GM23248 (cell line): ENCODE results near the gene ACACA. TPM values are rescaled to one million over a fixed set of nuclear protein-coding genes. Genes with fewer than 3 reads are reported as not detected.

Experiments used
- DNase-seq: peaks from one replicate; pipeline ENCODE4 v3.0.0-alpha.2; 2015
- H2AFZ ChIP-seq: fragments of 200-600 bp; sonication (generic); 2 replicates; pipeline ENCODE4 v1.6.1; 2016; ENCODE audit warnings: antibody characterized with exemption
- H3F3A ChIP-seq: fragments of 200-600 bp; sonication (generic); 2 replicates; pipeline ENCODE4 v1.6.1; 2016; ENCODE audit warnings: mild to moderate bottlenecking, antibody characterized with exemption, mixed run types; ENCODE audit not compliant: insufficient read depth
- H3K27ac ChIP-seq: fragments of 200-600 bp; sonication (generic); 2 replicates; pipeline ENCODE4 v1.5.1; 2016; ENCODE audit warnings: mild to moderate bottlenecking
- H3K27me3 ChIP-seq: fragments of 200-600 bp; sonication (generic); replicated peaks from 2 replicates; pipeline ENCODE4 v1.6.1; 2016; ENCODE audit warnings: mild to moderate bottlenecking; ENCODE audit not compliant: insufficient read depth
- H3K36me3 ChIP-seq: fragments of 200-600 bp; sonication (generic); 2 replicates; pipeline ENCODE4 v1.6.1; 2016; ENCODE audit warnings: low read depth, mild to moderate bottlenecking
- H3K4me1 ChIP-seq: fragments of 200-600 bp; sonication (generic); 2 replicates; pipeline ENCODE4 v1.6.1; 2016; ENCODE audit warnings: mild to moderate bottlenecking; ENCODE audit not compliant: insufficient read depth
- H3K4me2 ChIP-seq: fragments of 200-600 bp; sonication (generic); one replicate; pipeline ENCODE4 v1.6.1; 2016; ENCODE audit warnings: mild to moderate bottlenecking; ENCODE audit not compliant: unreplicated experiment
- H3K4me3 ChIP-seq: fragments of 200-600 bp; sonication (generic); 2 replicates; pipeline ENCODE4 v1.5.1; 2016; ENCODE audit warnings: mild to moderate bottlenecking
- H3K79me2 ChIP-seq: fragments of 200-600 bp; sonication (generic); 2 replicates; pipeline ENCODE4 v1.6.1; 2016; ENCODE audit warnings: mild to moderate bottlenecking; ENCODE audit not compliant: insufficient read depth
- H3K9ac ChIP-seq: fragments of 200-600 bp; sonication (generic); 2 replicates; pipeline ENCODE4 v1.6.1; 2016; ENCODE audit warnings: mild to moderate bottlenecking
- H3K9me2 ChIP-seq: fragments of 200-600 bp; sonication (generic); 2 replicates; pipeline ENCODE4 v1.6.1; 2016; ENCODE audit warnings: mixed run types, mild to moderate bottlenecking, moderate library complexity; ENCODE audit not compliant: insufficient read depth
- H3K9me3 ChIP-seq: fragments of 200-600 bp; sonication (generic); one replicate; pipeline ENCODE4 v1.6.1; 2017; ENCODE audit warnings: low read depth
- H4K20me1 ChIP-seq: fragments of 200-600 bp; sonication (generic); 2 replicates; pipeline ENCODE4 v1.6.0; 2016; ENCODE audit not compliant: insufficient read depth
- EZH2 ChIP-seq: fragments of 200-600 bp; sonication (generic); IDR thresholded peaks from 2 replicates; pipeline ENCODE4 v1.6.1; 2018; ENCODE audit warnings: antibody characterized with exemption, mild to moderate bottlenecking; ENCODE audit not compliant: insufficient read depth, poor library complexity, severe bottlenecking
- EZH2phosphoT487 ChIP-seq: fragments of 200-600 bp; sonication (generic); IDR thresholded peaks from 2 replicates; pipeline ENCODE4 v1.6.1; 2018; ENCODE audit warnings: antibody characterized with exemption, moderate library complexity, mild to moderate bottlenecking, low read depth; ENCODE audit not compliant: insufficient read depth
- WGBS, 2 experiments: methylation state at CpG; one replicate each; pipeline ENCODE4 v1.1.6; 2015 to 2017; ENCODE audit warnings: low lambda C conversion rate in 2 of 2, low coverage in 1 of 2; ENCODE audit errors: missing lambda C conversion rate in 2 of 2; 5-methylcytosine and 5-hydroxymethylcytosine counted together
- in situ Hi-C: fragments of 300-500 bp; cut with MboI; formaldehyde crosslinking; loops from 2 replicates; pipeline ENCODE4 v1.15.0; 2020
- polyA plus RNA-seq: library from polyadenylated mRNA; unstranded; fragments of >200 nt; fragmentation: Nextera tagmentation; extraction: Ambion mirVana; gene quantifications from 2 replicates; pipeline ENCODE4 v1.2.1, GENCODE V29; 2016
- total RNA-seq: library from RNA; depleted of rRNA; stranded (reverse); fragments of >200 nt; shearing (Covaris generic); gene quantifications from 2 replicates; pipeline ENCODE4 v1.2.3, GENCODE V29; 2014

The ACACA gene
- total and polyA plus RNA-seq, 2 experiments from 2014 or later: 10.2 to 21.9 TPM

- peak overlapping the region; percentile 92 for H3K27ac ChIP-seq
- peaks cover 37% of the 10 kb centered on the region for H3F3A ChIP-seq
- no peaks in the 10 kb centered on the region for H3K9me3 ChIP-seq
- peaks cover 40% of the 10 kb centered on the region for H3K79me2 ChIP-seq
- no peaks in the 10 kb centered on the region for H3K9me2 ChIP-seq
- no peak overlapping the region for H3K4me2 ChIP-seq
- no peaks in the 10 kb centered on the region for H3K27me3 ChIP-seq
- DNase-seq: no peak
- H2AFZ ChIP-seq: no peak overlapping the region
- in situ Hi-C loops: no loop called here
- TF ChIP-seq EZH2phosphoT487 (no peak), EZH2 (no peak)
- H4K20me1 ChIP-seq: no peaks in the 10 kb centered on the region
- no peak overlapping the region for H3K9ac ChIP-seq
- no peak overlapping the region for H3K4me3 ChIP-seq
- peaks cover 27% of the 10 kb centered on the region for H3K36me3 ChIP-seq
- WGBS, 2 experiments: 96 to 99% methylated on average over 3 of the region's 3 CpGs
- H3K4me1 ChIP-seq: peaks cover 19% of the 10 kb centered on the region
Measured at GRCh38 chr17:37429039-37429438, 22.4 kb upstream of the ACACA start.

- H3K9me3 ChIP-seq: no peaks in the 10 kb centered on the region
- no peak overlapping the region for H3K9ac ChIP-seq
- H3K4me3 ChIP-seq: no peak overlapping the region
- H3K4me2 ChIP-seq: no peak overlapping the region
- H3K9me2 ChIP-seq: no peaks in the 10 kb centered on the region
- peaks cover 12% of the 10 kb centered on the region for H3K4me1 ChIP-seq
- no peak overlapping the region for H3K27ac ChIP-seq
- peaks cover 22% of the 10 kb centered on the region for H3K36me3 ChIP-seq
- peaks cover 24% of the 10 kb centered on the region; the same call in 1 of the 2 replicates for H3K79me2 ChIP-seq
- DNase-seq: no peak
- TF ChIP-seq EZH2: no peak
- TF ChIP-seq EZH2phosphoT487: no peak
- no peaks in the 10 kb centered on the region for H4K20me1 ChIP-seq
- WGBS, 2 experiments: 91 to 96% methylated on average over 1 of the region's 1 CpG
- no peaks in the 10 kb centered on the region for H3K27me3 ChIP-seq
- in situ Hi-C loops: no loop called here
- H3F3A ChIP-seq: peaks cover 26% of the 10 kb centered on the region
- H2AFZ ChIP-seq: no peak overlapping the region
Measured at GRCh38 chr17:37425268-37425667, 18.6 kb upstream of the ACACA start.

GRCh38 chr17:37422971-37423625, 16.5 kb upstream of the ACACA start:
- Histone ChIP-seq H3K27me3 (no peaks in the 10 kb centered on the region), H3K36me3 (peaks cover 40% of the 10 kb centered on the region), H4K20me1 (no peaks in the 10 kb centered on the region), H3K79me2 (peaks cover 44% of the 10 kb centered on the region), H3K9me3 (no peaks in the 10 kb centered on the region), H3F3A (peaks cover 11% of the 10 kb centered on the region), H3K4me1 (no peaks in the 10 kb centered on the region), H3K9me2 (no peaks in the 10 kb centered on the region), H3K4me2 (no peak overlapping the region), H3K4me3 (no peak overlapping the region), H3K27ac (no peak overlapping the region), H2AFZ (no peak overlapping the region), H3K9ac (no peak overlapping the region)
- TF ChIP-seq EZH2: no peak
- no peak for TF ChIP-seq EZH2phosphoT487
- WGBS, 2 experiments: 95 to 97% methylated on average over 4 of the region's 4 CpGs
- no peak for DNase-seq
- in situ Hi-C loops: no loop called here

- Histone ChIP-seq H3K4me1 (no peaks in the 10 kb centered on the region), H3K9me2 (no peaks in the 10 kb centered on the region), H3K4me2 (no peak overlapping the region), H3K27me3 (no peaks in the 10 kb centered on the region), H4K20me1 (no peaks in the 10 kb centered on the region), H3K4me3 (no peak overlapping the region), H3K79me2 (peaks cover 78% of the 10 kb centered on the region), H3K36me3 (peaks cover 28% of the 10 kb centered on the region), H3K9me3 (no peaks in the 10 kb centered on the region), H2AFZ (no peak overlapping the region), H3K27ac (no peak overlapping the region), H3F3A (no peaks in the 10 kb centered on the region), H3K9ac (no peak overlapping the region)
- 26 to 42% methylated on average over 2 of the region's 2 CpGs for WGBS, 2 experiments
- TF ChIP-seq EZH2 (no peak), EZH2phosphoT487 (no peak)
- in situ Hi-C loops: loop anchor here (10.0 kb wide), 1 partner anchor 57 kb away; no protein-coding TSS in a partner anchor
- peak; percentile 53 for DNase-seq
Measured at GRCh38 chr17:37417852-37418251, 11.2 kb upstream of the ACACA start.
